HG03439 (cell line): Measurements from ENCODE around the gene GPRC6A.
"Not testable (repeated sequence)": the region's sequence is repeated elsewhere in the genome, so short reads cannot be mapped to it uniquely, and the experiment has no call there.

Experiments
- ATAC-seq: cut with Tn5 transposase; IDR thresholded peaks from one replicate; pipeline ENCODE4 v1.9.1; 2021; ENCODE audit warnings: mild to moderate bottlenecking, moderate library complexity; ENCODE audit not compliant: unreplicated experiment

Gene GPRC6A

GRCh38 chr6:116828983-116829382 lies at the start of gene GPRC6A:
Gene GPRC6A, minus strand, starts transcription at chr6:116829083. Its CDS starts 70 bp downstream, at chr6:116829013.
- no peak for ATAC-seq

GRCh38 chr6:116877743-116878142 lies 48.9 kb upstream of the GPRC6A start:
- no peak for ATAC-seq

GRCh38 chr6:116876635-116877611 lies 48.0 kb upstream of the GPRC6A start, which contains the start of gene RFX6:
Gene RFX6, plus strand, starts transcription at chr6:116877242. Its CDS starts 34 bp downstream, at chr6:116877276.
- ATAC-seq: no peak

GRCh38 chr6:116876107-116876506 lies 47.2 kb upstream of the GPRC6A start:
- ATAC-seq: no peak

- no peak for ATAC-seq
Observed at GRCh38 chr6:116872771-116873170, 43.9 kb upstream of the GPRC6A start.

- no peak for ATAC-seq
Observed at GRCh38 chr6:116866281-116866871, 37.5 kb upstream of the GPRC6A start.

- ATAC-seq: no peak
Observed at GRCh38 chr6:116859264-116859663, 30.4 kb upstream of the GPRC6A start.

- ATAC-seq: no peak
Observed at GRCh38 chr6:116858060-116858459, 29.2 kb upstream of the GPRC6A start.

- ATAC-seq: no peak
Observed at GRCh38 chr6:116847227-116847626, 18.3 kb upstream of the GPRC6A start.

GRCh38 chr6:116842459-116842858 lies 13.6 kb upstream of the GPRC6A start:
- no peak for ATAC-seq

GRCh38 chr6:116840091-116840490 lies 11.2 kb upstream of the GPRC6A start:
- ATAC-seq: no peak

GRCh38 chr6:116836606-116837342 lies 7.9 kb upstream of the GPRC6A start:
- no peak for ATAC-seq

- not testable (repeated sequence) for ATAC-seq
Observed at GRCh38 chr6:116834526-116834925, 5.6 kb upstream of the GPRC6A start.

- no peak for ATAC-seq
Observed at GRCh38 chr6:116827561-116828240, 1.2 kb downstream of the GPRC6A start.

GRCh38 chr6:116816336-116816735 lies 12.5 kb downstream of the GPRC6A start:
- ATAC-seq: not testable (repeated sequence)

GRCh38 chr6:116812051-116812650 lies 16.7 kb downstream of the GPRC6A start:
- no peak for ATAC-seq

GRCh38 chr6:116801971-116802370 lies 26.9 kb downstream of the GPRC6A start:
- ATAC-seq: no peak

- no peak for ATAC-seq
Observed at GRCh38 chr6:116799945-116800344, 28.9 kb downstream of the GPRC6A start.

- no peak for ATAC-seq
Observed at GRCh38 chr6:116797585-116797984, 31.3 kb downstream of the GPRC6A start.

- ATAC-seq: no peak
Observed at GRCh38 chr6:116793224-116793623, 35.7 kb downstream of the GPRC6A start.
